Stimulated activated naive CD8-positive, alpha-beta T cell treated with anti-CD3 and anti-CD28 coated beads, Interleukin-15, Interleukin-2, amounts not matched to agents 100 ng/mL and 50 ng/mL, for 24 hours (primary cell): ENCODE data around the gene SNX9.
"Not testable (repeated sequence)": the region's sequence is repeated elsewhere in the genome, so short reads cannot be mapped to it uniquely, and the experiment has no call there.

Experiments
- H3K27ac Mint-ChIP-seq: one replicate; pipeline ENCODE4 v1.8.0; 2021; ENCODE audit warnings: mild to moderate bottlenecking, mixed read lengths
- H3K27me3 Mint-ChIP-seq: one replicate; pipeline ENCODE4 v1.8.0; 2021; ENCODE audit warnings: mixed read lengths
- H3K36me3 Mint-ChIP-seq: one replicate; pipeline ENCODE4 v1.8.0; 2021; ENCODE audit warnings: low read depth, mixed read lengths
- H3K4me1 Mint-ChIP-seq: one replicate; pipeline ENCODE4 v1.8.0; 2021; ENCODE audit warnings: low read depth, mixed read lengths
- H3K4me3 Mint-ChIP-seq: one replicate; pipeline ENCODE4 v1.8.0; 2021; ENCODE audit warnings: mild to moderate bottlenecking, mixed read lengths
- H3K9me3 Mint-ChIP-seq: one replicate; pipeline ENCODE4 v1.8.0; 2021; ENCODE audit warnings: mixed read lengths

Gene SNX9

DNA sequence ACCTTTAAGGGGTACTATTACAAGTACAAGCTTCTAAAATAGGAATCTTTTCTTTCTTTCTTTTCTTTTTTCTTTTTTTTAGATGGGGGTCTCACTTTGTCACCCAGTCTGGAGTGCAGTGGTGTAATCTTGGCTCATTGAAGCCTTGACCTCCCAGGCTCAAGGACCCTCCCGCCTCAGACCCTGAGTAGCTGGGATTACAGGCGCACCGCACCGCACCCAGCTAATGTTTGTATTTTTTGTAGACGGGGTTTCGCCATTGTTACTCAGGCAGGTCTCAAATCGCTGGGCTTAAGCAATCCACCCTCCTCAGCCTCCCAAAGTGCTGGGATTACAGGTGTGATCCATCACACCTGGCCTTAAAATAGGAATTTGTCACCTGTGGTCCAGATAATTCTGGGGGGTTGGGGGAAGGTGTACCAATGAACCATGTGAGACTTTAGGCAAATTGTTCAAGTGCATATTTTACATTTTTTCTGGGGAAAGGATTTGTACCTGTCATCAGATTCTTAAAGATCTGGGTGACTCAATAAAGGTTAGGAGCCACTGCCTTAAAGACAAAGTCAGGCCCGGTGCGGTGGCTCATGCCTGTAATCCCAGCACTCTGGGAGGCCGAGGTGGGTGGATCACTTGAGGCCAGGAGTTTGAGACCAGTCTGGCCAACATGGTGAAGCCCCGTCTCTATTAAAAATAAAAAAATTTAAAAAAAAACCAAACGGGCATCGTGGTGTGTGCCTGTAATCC is 139.0 kb downstream of the SNX9 start:
- peak overlapping the region; percentile 85 for H3K27ac Mint-ChIP-seq
- H3K4me1 Mint-ChIP-seq = peaks cover 30% of the 10 kb centered on the region
- no peaks in the 10 kb centered on the region for H3K27me3 Mint-ChIP-seq

DNA sequence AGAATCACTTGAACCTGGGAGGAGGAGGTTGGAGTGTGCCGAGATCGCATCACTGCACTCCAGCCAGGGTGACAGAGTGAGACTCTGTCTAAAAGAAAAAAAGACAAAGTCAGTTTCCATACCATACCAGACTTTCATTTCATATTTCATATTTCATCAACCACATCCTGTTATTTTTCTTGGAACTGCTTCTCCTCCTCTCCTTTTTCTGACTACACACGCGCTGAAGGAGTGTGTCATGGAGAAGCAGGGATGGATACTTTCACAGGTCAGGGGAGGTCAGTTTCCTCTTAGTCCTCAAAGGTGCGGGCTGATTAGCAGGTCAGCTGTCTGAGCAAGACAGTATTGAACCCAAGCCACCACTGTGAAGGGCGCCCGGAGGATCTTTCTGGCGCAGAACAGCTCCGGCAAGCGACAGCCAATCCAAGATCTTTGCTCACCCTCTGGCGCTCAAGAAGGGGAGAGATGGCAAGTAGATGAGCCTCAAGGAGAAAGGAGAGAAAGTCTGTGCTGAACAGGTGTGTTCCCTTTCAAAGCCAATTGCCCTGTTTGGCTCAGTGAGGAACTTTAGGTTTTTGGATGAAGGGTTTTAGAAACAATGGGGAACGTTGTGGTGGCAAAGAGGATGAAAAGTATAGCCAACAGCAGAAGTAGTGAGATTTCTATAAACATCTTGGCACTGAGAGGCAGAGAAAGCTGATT is 139.7 kb downstream of the SNX9 start:
- Mint-ChIP-seq H3K9me3 (peaks cover 8% of the 10 kb centered on the region), H3K4me1 (peaks cover 30% of the 10 kb centered on the region), H3K27me3 (no peaks in the 10 kb centered on the region), H3K36me3 (peaks cover 4% of the 10 kb centered on the region), H3K27ac (peak overlapping the region; percentile 85), H3K4me3 (peak overlapping the region; percentile 66)

More for the DNA sequence above, 139.0 kb downstream of the SNX9 start:
- H3K4me3 Mint-ChIP-seq = peak overlapping the region; percentile 66
- H3K9me3 Mint-ChIP-seq = peaks cover 8% of the 10 kb centered on the region
- H3K36me3 Mint-ChIP-seq = peaks cover 4% of the 10 kb centered on the region

DNA sequence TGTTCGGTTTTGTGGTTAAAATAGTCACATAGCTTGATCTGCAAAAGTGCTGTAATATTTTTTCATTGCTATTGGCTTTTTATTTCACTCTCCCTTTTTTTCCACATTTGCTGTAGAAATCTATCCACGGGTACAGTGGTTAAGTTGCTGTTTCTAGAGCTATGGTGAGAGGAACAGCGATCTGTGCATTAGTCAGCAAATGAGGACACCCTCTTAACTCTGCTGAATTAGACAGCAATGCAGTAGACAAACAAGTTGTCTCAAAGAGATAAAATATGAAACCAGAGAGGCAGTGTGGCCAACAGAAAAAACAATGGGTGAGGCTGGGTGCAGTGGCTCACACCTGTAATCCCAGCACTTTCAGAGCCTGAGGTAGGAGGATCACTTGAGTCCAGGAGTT is 141.1 kb downstream of the SNX9 start:
- H3K9me3 Mint-ChIP-seq = peaks cover 4% of the 10 kb centered on the region
- H3K27ac Mint-ChIP-seq = no peak overlapping the region
- no peak overlapping the region for H3K4me3 Mint-ChIP-seq
- H3K27me3 Mint-ChIP-seq = no peaks in the 10 kb centered on the region
- H3K4me1 Mint-ChIP-seq = peaks cover 34% of the 10 kb centered on the region
- H3K36me3 Mint-ChIP-seq = no peaks in the 10 kb centered on the region

DNA sequence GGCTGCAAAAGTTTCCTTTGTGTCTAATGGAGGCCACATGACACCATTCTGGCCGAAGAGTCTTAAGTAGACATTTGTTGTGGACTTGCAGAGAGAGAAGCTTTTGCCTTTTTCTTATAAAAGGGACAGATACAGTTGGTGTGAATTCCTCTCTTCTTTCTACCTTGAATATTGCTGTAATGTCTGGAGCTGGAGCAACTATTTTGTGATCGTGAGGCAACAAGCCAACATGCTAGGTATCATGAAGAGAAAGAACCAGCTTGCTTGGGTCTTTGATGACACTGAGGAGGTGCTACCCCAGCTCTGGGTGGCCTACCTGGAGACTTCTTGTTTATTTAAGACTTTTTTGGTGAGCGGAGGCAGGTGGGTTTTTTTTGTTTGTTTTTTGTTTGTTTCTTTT is 142.3 kb downstream of the SNX9 start:
- H3K4me3 Mint-ChIP-seq = no peak overlapping the region
- no peaks in the 10 kb centered on the region for H3K36me3 Mint-ChIP-seq
- H3K9me3 Mint-ChIP-seq = no peaks in the 10 kb centered on the region
- no peak overlapping the region for H3K27ac Mint-ChIP-seq
- H3K27me3 Mint-ChIP-seq = no peaks in the 10 kb centered on the region
- peaks cover 36% of the 10 kb centered on the region for H3K4me1 Mint-ChIP-seq

DNA sequence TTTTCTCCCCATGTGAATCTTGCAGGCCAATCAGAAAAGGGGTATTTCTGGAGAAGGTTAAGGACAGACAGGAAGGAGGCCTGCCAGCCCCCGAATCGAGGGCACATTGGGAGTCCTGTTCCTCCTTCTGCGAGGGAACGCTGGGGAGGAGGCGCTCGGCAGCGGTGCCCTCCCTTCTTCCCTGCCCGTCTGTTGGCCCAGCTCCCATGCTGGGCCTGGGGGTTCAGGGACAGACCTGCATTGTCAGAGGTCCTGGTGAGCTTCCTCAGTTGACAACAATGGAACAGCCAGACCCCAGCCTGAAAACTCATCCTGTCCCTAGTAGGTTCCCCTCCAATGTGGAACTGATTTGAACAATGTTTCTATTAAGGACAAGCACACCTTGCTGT is 143.5 kb downstream of the SNX9 start:
- Mint-ChIP-seq H3K36me3 (no peaks in the 10 kb centered on the region), H3K4me3 (no peak overlapping the region), H3K4me1 (peaks cover 31% of the 10 kb centered on the region)

DNA sequence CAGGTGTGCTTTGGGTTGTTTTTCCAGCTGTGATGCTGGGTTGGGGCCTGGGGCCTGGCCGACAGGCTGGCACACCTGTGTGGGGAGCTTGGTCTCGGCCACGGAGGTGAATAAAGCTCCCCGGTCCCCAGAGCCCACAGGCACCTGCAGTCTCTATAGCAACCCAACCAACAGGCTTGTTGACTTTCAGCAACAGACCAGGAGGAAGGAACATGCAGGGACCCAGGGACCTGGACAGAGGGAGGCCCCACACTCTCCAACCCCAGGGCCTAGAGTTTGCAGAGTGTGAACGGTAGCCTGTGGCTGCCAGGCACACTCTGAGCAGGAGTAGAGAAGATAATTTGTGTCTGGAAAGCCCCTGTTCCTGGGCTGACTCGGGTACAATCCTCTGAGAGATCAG is 144.0 kb downstream of the SNX9 start:
- H3K9me3 Mint-ChIP-seq = no peaks in the 10 kb centered on the region
- H3K4me1 Mint-ChIP-seq = peaks cover 27% of the 10 kb centered on the region
- H3K27me3 Mint-ChIP-seq = peaks cover 11% of the 10 kb centered on the region
- no peak overlapping the region for H3K4me3 Mint-ChIP-seq
- H3K27ac Mint-ChIP-seq = no peak overlapping the region
- H3K36me3 Mint-ChIP-seq = no peaks in the 10 kb centered on the region

More for the DNA sequence above, 143.5 kb downstream of the SNX9 start:
- Mint-ChIP-seq H3K27me3 (peaks cover 9% of the 10 kb centered on the region), H3K9me3 (no peaks in the 10 kb centered on the region), H3K27ac (no peak overlapping the region)

DNA sequence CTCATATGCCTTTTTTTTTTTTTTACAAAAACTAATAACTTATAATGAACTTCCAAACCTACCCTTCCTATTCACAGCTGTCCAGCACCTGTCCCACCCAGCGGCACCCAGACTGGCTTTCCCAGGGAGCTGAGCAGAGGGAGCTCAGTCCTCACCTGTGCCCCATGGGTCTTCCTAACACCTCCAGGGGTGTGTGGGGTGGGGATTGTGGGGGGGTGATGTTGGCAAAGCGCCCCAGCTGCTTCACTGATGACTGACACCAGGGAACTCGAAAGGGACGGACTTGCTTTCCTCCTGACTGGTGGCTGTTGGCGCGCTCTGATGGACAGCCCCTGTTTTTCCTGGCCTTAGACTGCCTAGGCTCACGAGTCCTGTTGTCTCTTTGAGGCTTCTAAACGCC is 144.4 kb downstream of the SNX9 start:
- peaks cover 11% of the 10 kb centered on the region for H3K27me3 Mint-ChIP-seq
- H3K36me3 Mint-ChIP-seq = no peaks in the 10 kb centered on the region
- H3K9me3 Mint-ChIP-seq = no peaks in the 10 kb centered on the region
- H3K4me1 Mint-ChIP-seq = peaks cover 23% of the 10 kb centered on the region
- H3K27ac Mint-ChIP-seq = no peak overlapping the region
- H3K4me3 Mint-ChIP-seq = no peak overlapping the region

DNA sequence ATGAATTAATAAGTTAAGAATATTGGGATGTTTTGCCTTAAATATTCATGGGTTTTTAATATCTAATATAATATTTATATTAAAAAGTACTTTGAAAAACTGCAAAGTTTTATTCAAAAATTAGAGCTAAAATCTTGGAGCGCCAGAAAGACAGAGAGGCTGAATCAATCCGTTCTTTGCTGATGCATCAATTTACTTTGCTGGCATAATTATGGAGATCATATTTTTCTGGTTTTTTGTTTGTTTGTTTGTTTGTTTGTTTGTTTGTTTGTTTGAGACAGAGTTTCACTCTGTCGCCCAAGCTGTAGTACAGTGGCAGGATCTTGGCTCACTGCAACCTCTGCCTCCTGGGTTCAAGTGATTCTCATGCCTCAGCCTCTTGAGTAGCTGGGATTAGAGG is 149.1 kb downstream of the SNX9 start:
- not testable (repeated sequence) for H3K27ac Mint-ChIP-seq, H3K4me1 Mint-ChIP-seq, H3K9me3 Mint-ChIP-seq, H3K4me3 Mint-ChIP-seq, H3K36me3 Mint-ChIP-seq
- H3K27me3 Mint-ChIP-seq = peaks cover 11% of the 10 kb centered on the region

DNA sequence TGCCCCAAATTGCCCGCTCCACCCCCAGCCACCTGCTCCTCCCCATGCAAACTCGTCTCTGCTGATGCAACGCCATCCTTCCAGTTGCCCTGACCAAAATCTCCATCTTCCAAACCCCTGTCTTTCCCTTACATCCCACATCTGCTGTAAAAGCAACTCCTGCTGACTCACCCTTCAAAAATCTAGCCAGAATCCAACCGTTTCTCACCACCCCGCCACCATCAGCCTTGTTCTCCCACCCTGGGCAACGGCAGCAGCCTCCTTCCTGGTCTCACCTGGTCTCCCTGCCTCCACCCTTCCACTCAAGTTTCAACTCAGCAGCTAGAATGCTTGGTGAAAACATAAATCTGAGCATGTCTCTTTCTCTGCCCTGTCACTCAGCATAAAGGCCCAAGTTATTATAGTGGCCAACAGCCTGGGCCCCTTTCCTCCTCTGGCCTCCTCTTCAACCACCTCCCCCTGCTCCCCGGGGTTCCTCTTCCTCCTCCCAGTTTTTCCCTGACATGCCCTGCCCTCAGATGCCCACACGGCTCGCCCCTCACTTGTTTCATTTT is 151.4 kb downstream of the SNX9 start:
- H3K4me3 Mint-ChIP-seq = no peak overlapping the region
- H3K9me3 Mint-ChIP-seq = no peaks in the 10 kb centered on the region
- H3K4me1 Mint-ChIP-seq = no peaks in the 10 kb centered on the region
- no peaks in the 10 kb centered on the region for H3K36me3 Mint-ChIP-seq
- peak overlapping the region; percentile 0 for H3K27ac Mint-ChIP-seq
- peaks cover 11% of the 10 kb centered on the region for H3K27me3 Mint-ChIP-seq

DNA sequence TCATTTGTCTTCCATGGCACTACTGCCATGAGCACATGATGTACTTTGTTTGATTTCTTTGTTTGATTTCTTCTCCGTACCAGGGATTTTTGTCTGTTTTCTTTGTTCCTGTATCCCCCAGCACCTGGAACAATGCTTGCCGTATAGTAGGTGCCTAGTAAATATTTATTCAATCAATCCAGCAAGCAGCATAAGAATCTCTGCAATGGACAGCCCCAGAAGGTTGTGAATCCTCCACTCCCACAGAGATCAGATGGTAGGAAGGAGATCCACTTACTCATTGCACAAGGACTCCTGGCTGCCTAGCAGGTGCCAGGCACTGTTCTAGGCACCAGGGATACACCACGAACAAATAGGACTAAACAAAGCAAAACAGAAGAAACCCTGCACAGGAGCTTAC is 151.9 kb downstream of the SNX9 start:
- H3K27me3 Mint-ChIP-seq = peaks cover 13% of the 10 kb centered on the region
- H3K27ac Mint-ChIP-seq = peak overlapping the region; percentile 0
- H3K4me3 Mint-ChIP-seq = no peak overlapping the region
- H3K36me3 Mint-ChIP-seq = no peaks in the 10 kb centered on the region
- peaks cover 3% of the 10 kb centered on the region for H3K4me1 Mint-ChIP-seq
- H3K9me3 Mint-ChIP-seq = no peaks in the 10 kb centered on the region

DNA sequence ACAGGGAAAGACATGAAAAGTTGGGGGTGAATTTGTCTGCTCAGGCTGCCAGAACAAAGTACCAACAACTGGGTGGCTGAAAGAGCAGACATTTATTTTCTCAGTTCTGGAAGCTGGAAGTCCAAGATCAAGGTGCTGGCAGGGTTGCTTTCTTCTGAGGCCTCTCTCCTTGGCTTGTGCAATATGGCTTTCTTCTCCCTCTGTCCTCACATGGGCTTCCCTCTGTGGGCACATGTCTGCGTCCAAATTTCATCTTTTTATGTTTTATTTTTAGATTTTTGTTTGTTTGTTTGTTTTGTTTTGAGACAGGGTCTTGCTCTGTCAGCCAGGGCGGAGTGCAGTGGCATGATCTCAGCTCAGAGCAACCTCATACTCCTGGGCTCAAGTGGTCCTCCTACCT is 152.4 kb downstream of the SNX9 start:
- H3K4me3 Mint-ChIP-seq = no peak overlapping the region
- H3K27ac Mint-ChIP-seq = no peak overlapping the region
- peaks cover 8% of the 10 kb centered on the region for H3K4me1 Mint-ChIP-seq
- peaks cover 18% of the 10 kb centered on the region for H3K27me3 Mint-ChIP-seq
- H3K9me3 Mint-ChIP-seq = no peaks in the 10 kb centered on the region
- no peaks in the 10 kb centered on the region for H3K36me3 Mint-ChIP-seq

DNA sequence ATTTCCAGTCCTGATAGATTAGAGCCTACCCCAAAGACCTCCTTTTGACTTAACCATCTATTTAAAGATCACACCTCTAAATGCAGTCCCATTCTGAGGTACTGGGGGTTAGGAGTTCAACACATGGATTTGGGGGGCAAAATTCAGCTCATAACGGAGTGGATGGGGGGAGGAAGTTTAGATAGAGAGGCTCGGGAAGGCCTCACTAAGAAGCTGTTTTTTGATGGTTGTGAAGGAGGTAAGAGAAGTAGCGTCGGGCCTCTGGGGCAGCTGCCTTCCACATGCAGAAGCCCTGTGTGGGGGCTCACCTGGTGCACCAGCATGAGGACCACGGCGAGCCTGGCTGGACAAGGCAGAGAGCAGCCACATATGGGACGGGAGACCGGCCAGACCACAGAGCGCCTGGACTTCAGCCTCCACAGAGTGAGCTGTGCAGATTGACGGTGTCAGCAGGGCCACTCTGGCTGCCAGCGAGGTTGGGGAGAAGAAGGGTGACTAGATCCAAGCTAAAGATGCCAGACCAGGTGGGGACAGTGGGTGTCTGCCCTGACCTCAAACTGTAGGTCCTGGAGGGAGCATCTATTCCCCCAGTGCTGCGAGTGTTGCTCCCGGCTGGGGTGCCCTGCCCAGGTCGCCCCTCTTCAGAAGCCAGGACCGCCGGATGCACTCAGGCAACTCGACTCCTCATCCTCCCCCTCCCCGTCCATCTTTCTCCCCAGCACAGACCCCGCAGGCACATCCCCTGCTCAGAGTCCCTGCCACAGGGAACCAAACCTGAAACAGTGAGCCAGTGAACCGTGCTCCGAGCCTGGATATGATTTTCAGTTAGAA is 153.5 kb downstream of the SNX9 start:
- no peak overlapping the region for H3K4me3 Mint-ChIP-seq
- no peaks in the 10 kb centered on the region for H3K9me3 Mint-ChIP-seq
- peaks cover 17% of the 10 kb centered on the region for H3K4me1 Mint-ChIP-seq
- H3K27me3 Mint-ChIP-seq = peaks cover 11% of the 10 kb centered on the region
- H3K36me3 Mint-ChIP-seq = no peaks in the 10 kb centered on the region
- no peak overlapping the region for H3K27ac Mint-ChIP-seq

DNA sequence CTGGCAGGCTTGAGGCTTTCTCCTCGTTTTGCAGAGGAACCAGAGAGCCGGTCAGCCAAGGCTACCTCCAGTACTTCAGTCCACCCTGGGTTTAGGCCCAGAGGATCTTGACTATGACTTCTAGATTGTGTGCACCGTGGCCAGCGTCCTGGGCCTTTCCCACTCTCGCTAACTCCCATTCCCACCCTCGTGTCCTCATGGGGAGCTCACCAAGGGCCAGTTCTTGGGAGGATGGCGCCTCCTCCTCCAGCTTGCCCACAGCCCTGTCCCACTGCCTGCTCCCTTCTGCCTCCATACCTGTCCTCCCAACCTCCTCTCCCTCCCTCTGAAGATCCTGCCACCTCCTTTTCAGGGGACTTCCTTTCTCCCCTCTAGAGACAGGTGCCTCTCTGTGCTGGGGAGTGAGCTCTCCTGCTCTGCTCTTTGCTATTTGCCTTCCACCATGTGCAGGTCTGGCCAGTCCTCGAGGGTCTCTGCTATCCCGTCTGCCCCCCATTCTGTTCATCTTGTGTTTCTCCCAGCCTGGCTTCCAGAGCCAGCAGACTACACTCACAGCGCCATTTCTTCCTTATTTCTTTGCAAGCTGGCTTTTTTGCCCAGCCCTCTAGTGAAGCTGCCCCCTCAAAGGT is 154.2 kb downstream of the SNX9 start:
- peaks cover 9% of the 10 kb centered on the region for H3K27me3 Mint-ChIP-seq
- H3K36me3 Mint-ChIP-seq = no peaks in the 10 kb centered on the region
- no peak overlapping the region for H3K4me3 Mint-ChIP-seq
- peaks cover 19% of the 10 kb centered on the region for H3K4me1 Mint-ChIP-seq
- H3K9me3 Mint-ChIP-seq = no peaks in the 10 kb centered on the region
- no peak overlapping the region for H3K27ac Mint-ChIP-seq

DNA sequence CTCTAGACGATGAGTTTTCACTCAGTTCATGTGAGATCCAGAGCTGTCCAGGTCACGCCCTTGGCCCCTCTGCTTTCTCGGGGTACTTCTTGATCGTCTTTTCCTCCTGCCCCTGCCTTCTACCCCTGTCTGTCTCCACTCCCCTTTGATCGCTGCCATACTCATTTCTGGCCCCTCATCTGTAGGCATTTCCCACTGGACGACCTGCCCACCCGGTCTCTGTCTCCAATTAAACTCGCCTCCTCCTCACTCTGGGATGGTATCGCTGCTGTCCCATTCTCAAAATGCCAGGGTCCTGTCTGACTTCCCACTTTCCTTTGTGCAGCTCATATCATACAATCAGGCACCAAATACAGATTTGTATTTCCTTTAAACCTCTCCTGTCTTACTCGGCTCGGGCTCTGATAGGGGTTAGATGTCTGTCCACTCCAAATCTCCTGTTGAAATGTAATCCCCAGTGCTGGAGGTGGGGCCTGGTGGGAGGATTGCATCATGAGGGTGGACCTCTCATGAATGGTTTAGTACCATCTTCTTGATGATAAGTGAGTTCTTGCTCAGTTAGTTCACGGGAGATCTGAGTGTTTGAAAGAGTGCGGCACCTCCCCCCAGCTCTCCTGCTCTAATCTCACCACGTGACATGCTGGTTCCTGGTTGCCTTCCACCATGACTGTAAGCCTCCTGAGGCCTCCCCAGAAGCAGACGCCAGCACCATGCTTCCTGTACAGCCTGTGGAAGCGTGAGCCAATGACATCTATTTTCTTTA is 155.2 kb downstream of the SNX9 start:
- Mint-ChIP-seq H3K36me3 (no peaks in the 10 kb centered on the region), H3K4me1 (peaks cover 28% of the 10 kb centered on the region), H3K9me3 (no peaks in the 10 kb centered on the region), H3K27ac (peak overlapping the region; percentile 12), H3K27me3 (peaks cover 9% of the 10 kb centered on the region), H3K4me3 (no peak overlapping the region)
